IPS DF 4.7 (cell line): Measurements from ENCODE around the gene INTS13.
"Not testable (repeated sequence)": the region's sequence is repeated elsewhere in the genome, so short reads cannot be mapped to it uniquely, and the experiment has no call there.

ENCODE experiments used
- DNase-seq: peaks from one replicate; pipeline ENCODE4 v3.0.0-alpha.2; 2013; ENCODE audit warnings: low spot score; ENCODE audit errors: extremely low read depth

INTS13 gene

DNA sequence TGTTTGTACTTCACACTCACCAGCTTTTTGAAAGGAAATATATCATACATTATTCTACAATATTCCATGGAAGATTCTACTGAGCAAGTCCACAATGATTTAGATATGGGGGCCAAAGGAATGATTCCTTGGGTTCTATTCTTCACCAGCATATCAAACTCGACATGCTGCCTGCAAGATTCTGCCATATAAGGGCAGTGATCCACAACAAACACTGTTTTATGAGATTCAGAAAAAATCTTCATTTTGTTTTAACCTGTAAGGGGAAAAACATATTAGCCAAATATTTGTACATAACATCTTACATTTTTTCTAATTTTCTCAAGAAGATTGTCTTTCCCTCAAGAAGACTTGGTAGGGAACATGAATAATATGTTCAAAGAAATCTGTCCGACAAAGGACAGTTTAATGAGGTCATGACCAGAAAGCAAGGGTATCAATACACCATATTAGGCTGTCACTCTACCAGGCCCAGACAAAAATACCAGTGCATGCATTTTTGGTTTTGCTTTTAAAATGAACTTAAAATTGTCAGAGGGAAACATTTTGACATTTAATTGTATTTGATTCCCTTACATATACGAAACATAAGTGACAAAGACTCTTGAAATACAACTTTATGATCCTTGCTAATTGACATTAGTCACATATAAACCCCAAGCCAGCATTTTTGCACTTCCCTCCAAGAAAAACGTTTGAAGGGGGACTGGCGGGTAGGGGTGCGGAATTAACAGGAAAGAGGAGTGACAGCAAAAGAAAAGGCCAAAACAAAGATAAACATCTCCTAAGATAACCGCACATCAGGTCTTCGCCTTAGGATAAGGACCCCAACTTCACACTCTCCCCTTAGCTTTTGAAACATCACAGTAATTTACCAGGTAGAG lies 980 bp downstream of the INTS13 start:
- no peak for DNase-seq

DNA sequence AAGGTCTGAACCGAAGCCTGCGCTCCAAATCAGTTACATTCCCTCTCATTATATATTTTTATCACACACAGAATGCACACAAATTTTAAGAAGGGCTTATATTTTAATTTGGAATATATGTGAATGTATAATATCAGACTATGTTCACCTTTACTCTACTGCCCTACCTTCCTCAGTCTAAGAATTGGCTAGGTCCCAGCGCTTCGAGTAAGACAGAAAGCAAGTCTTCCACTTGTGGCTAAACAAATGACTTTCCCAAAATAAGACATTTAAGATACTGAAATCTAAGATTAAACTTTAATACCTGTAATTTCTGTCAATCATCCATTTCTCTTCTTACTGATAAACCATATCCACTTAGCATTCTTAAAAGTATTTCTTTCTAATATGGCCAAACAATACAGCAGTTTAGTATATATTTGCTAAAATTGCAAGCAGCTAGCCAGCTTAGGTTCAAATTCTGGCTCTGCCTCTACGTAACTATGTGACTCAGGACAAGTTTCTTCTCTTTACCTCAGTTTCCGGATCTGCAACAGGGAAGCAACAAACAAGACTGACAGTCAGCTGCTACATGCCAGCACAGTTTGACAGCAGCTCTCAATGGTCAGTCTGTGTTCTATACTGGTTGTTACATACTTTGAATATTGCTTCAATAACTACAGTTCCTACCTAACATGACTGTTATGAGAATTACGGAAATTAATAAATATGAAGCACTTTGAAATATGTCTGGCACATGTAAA lies 2.0 kb downstream of the INTS13 start:
- DNase-seq = no peak

GRCh38 chr12:26929590-26929989 lies 8.2 kb downstream of the INTS13 start:
- no peak for DNase-seq

DNA sequence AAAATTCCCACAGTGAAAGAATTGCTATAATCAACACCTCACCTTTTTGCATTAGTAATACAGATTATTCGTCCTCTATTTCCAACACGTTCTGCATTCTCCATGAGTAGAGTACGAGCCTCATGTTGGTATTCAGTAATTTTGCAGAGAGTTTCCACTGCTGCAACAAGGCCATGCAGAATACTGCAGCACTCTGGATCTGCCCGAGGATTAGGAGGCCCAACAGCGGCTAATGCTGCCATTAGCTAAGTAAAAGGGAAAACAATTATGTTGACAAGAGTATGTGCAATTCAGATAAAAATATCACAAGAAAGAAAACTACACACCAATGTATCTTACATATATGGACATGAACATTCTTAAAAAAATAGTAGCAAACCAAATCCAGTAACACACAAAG lies 9.1 kb downstream of the INTS13 start:
- no peak for DNase-seq

- no peak for DNase-seq
Observed at GRCh38 chr12:26921886-26922285, 15.9 kb downstream of the INTS13 start.

DNA sequence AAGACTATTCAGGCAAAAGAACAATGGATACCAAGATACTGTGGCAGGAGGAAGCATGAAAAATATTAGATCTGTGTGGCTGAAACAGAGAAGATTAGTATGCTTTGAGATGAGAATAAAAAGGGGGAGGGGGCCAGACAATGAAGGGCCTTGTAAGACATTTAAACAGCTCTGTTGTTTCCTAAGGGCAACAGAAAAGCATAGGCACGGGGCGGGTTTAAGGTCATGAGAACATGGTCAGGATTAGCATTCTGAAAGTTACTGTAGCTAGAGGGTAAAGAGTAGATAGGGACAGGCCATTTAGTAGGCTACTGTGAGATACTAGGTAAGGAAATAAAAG lies 18.6 kb downstream of the INTS13 start:
- no peak for DNase-seq

GRCh38 chr12:26918321-26919215 lies 19.2 kb downstream of the INTS13 start:
- DNase-seq = no peak

DNA sequence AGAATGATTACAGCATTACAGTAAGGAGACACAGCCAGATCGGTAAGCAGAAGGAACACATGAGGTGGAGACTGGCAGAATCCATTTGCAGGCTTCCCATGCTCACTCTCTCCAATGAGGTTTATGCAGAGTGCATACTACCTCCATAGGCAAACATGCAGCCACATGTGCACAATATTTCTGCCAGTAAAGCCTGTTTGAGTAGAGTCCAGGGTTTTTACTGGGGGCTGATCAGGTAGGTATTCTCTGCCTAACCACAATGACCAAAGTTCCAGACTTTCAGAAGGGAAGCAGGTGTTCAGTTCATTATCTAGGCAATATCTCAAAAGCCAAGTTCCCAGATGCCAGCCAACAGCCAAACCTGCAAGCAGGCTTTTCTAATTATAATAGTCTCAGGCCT lies 31.1 kb downstream of the INTS13 start:
- DNase-seq = no peak

GRCh38 chr12:26906024-26906423 lies 31.8 kb downstream of the INTS13 start:
- DNase-seq = no peak

- DNase-seq = not testable (repeated sequence)
Observed at GRCh38 chr12:26903396-26903795, 34.4 kb downstream of the INTS13 start.

- DNase-seq = no peak
Observed at GRCh38 chr12:26896913-26897312, 40.9 kb downstream of the INTS13 start.

DNA sequence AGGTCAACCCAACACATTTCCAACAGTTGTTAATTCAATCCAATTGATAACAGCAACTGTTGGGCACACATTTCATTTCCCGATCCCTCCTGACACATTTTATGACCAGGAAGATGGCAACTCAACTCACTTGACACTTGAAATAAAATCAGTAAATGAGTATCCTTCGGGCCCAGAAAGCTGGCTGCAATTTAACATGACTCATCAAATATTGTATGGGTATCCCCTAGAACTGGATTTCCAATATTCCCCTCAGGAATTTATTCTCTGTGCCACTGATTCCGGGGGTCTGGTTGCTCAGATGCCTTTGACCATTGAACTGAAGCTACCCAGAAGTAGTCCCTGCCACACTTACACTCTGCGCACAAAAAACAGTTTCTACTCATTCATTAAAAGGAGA lies 42.1 kb downstream of the INTS13 start:
- no peak for DNase-seq

- no peak for DNase-seq
Observed at GRCh38 chr12:26891704-26892103, 46.1 kb downstream of the INTS13 start.

- DNase-seq = no peak
Observed at GRCh38 chr12:26890784-26891183, 47.0 kb downstream of the INTS13 start.

GRCh38 chr12:26884765-26885576 lies 52.8 kb downstream of the INTS13 start:
- peak; percentile 74 for DNase-seq

- no peak for DNase-seq
Observed at GRCh38 chr12:26880625-26881024, 57.2 kb downstream of the INTS13 start.

DNA sequence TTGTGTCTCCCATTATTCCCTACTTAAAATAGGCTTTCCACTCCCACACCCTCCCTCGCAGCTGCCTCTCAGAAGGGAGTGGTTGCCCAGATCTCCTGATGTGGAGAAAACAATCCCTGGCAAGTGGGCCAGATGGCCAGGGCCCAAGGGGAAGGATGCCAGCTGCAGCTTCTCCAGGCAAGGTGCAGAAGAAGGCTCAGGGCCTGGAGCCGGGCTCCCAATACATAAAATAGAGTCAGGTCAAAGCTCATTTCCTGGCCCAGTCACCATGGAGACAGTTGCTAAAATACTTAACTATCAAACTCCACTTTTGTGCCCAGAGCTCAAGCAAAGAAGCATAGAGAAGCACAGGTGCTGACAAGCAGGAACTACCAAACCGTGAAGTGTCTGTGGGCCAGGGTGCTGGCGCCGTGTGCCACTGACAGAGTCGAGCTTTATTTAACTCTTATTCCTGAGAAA lies 59.1 kb downstream of the INTS13 start:
- no peak for DNase-seq

- no peak for DNase-seq
Observed at GRCh38 chr12:26874501-26875296, 63.1 kb downstream of the INTS13 start.

- DNase-seq = no peak
Observed at GRCh38 chr12:26872625-26873024, 65.2 kb downstream of the INTS13 start.

DNA sequence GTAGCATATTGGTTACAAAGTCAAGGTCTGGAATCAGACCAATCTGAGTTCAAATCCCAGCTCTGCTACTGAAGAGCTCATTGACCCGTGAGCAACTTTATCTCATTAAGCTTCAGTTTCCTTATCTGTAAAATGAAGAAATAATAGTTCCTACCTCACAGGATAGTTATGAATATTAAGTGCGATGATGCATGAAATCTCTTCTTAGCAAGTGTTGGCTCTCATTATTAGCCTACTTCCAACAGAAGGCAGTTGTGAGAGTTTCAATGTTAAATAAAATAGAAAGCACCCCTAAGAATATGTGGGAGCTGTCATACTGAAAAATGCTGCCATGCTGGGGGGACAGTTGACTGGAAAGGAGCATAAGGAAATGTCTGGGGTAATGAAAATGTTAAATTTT lies 65.8 kb downstream of the INTS13 start:
- no peak for DNase-seq
